GM21723 (cell line): ENCODE measurements around the gene GALNT9.

Experiments
- ATAC-seq: cut with Tn5 transposase; IDR thresholded peaks from one replicate; pipeline ENCODE4 v1.9.1; 2021; ENCODE audit warnings: mild to moderate bottlenecking, moderate library complexity; ENCODE audit not compliant: unreplicated experiment

Gene GALNT9

DNA sequence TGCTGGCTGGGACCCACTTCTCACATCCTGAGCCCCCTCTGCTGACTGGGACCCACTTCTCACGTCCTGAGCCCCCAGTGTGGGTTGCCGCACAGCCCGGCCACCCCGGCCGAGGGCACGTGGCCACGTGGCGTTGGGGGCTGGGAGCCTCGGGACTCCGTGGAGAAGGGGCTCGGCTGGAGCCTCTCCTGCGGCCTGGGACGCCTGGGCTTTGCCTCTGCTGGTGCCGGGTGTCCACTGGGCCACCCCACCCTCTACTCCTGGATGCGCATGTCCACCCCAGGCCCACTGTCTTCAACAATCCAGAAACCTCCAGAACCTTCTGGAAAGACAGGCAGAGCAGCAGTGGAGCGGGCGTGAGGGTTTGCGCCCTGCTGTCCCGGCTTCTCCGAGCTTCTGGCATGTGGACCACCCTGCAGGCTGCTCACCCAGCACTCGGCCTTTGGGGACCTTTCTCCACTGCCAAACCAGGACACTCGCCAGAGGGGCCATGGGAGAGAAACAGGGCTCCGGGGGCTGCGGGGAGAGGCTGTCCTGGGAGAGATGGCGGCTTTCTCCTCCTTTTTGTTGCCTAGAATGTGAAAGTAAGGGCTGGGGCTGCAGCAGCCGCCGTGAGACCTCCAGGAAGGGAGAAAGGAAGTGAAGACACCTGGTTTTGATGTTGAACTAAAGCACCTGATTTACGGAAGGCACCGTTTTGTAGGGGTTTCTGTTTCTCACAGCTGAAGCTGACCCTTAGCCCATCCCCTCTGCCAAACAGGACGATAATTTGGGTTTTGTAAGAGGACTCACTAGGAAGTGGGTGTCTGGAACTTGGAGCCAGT is 155.2 kb downstream of the GALNT9 start:
- ATAC-seq = no peak

DNA sequence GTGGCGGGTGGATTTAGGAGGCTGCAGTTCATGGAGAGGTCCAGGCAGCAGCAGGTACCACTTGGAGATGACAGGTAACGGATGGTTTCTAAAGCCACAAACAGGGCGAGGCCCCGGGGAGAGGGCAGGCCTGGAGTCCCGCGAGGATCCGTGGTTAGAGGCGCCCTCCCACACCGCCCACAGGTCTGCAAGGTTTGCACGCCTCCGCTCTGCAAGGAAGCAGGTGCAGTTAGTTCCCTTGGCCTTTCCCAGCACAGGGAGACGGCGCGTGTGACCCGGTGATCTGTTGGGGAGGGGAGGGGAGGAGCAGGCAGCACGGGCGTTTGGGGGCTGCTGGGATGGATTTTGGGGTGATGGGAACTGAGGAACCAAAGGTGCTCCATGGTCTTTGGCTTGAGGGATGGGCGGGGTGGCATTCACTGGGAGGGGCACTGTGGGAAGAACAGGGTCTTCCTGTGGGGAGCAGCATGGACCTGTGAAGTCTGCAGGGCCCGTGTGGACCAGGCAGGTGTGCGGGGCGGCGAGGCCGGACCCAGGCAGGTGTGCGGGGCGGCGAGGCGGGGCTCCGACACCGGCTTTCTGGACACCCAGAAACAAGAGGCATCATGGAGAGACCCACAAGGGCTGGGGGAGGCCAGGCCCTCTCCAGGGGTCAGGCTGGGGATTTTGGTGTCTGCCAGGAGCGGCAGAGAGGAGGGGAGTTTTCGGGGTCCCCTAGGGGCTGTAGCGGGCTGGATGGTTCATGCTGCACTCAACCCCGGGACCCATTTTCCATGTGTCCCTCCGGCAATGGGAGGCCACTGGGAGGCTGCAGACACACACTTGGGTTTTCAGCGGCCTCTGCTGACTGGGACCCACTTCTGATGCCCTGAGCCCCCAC is 156.0 kb downstream of the GALNT9 start:
- ATAC-seq = no peak

DNA sequence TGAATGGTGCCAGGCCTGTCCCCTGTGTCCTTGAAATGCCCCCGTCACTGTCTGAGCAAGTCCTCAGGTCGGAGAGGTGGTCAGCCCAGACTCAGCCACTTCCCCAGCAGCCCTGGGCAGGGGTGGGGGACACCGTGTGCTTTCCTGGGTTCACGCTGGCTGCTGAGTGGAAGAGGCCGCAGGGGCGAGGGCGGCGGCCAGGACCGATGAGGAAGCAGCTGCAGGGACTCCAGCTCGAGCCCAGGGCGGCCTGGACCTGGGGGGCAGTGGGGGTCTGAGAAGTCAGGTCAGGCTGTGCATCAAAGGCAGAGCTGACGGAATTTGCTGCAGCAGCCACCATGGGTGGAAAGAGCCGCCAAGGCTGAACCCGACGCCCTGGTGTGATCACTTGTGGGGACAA is 156.8 kb downstream of the GALNT9 start:
- no peak for ATAC-seq

DNA sequence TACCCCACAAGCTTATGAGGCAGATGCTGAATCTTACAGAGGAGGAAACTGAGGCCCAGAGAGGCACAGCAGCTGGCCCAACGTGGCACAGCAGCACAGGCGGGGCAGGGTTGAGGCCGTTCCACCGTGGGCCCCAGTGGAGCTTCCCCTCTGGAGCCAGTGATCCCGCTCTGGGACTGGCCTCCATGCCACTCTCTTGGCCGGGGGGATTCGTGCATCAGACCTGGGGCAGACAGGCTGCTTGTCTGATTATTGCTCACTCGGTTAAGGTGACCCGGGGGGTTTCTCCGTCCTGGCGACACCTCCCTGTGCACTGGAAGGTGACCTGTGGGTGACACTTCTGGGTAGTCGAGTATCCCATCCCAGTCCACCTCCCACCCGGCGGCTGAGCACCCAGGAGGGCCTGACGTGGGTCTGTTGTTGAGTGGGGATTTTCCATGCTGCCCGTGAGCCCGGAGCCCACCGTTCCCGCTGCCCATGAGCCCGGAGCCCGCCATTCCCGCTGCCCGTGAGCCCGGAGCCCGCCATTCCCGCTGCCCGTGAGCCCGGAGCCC is 157.3 kb downstream of the GALNT9 start:
- ATAC-seq = no peak

DNA sequence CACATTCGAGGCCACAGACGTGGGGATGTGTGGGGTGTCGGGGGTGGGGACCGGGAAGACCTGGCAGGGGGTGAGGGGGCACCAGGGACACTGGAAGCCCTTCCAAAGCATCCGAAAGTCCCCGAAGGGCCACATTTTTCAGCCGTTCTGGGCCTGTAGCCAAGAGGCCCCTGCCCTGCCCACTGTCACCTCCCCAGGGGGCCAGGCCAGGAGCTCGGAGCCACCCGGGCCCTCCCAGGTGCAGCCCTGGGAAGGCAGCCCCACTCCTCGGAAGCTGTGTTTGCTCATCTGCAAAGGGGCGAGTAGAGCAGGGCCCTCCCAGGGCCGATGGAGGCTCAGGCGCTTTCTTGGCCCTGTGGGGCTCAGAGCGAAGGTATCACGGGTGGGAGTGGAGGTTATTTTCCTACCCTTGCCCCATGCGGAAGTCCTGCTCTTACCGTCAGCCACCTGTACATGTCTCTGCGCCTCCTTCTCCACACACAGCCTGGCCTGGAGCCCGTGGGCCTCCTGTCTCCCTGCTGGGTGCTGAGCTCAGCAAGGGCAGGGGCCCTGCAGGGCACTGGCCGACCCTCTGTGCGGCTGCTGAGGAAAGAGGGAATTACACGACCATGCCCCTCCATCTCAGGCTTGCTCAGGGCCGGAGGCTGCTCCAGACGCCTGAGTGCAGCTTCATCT is 158.0 kb downstream of the GALNT9 start:
- no peak for ATAC-seq

DNA sequence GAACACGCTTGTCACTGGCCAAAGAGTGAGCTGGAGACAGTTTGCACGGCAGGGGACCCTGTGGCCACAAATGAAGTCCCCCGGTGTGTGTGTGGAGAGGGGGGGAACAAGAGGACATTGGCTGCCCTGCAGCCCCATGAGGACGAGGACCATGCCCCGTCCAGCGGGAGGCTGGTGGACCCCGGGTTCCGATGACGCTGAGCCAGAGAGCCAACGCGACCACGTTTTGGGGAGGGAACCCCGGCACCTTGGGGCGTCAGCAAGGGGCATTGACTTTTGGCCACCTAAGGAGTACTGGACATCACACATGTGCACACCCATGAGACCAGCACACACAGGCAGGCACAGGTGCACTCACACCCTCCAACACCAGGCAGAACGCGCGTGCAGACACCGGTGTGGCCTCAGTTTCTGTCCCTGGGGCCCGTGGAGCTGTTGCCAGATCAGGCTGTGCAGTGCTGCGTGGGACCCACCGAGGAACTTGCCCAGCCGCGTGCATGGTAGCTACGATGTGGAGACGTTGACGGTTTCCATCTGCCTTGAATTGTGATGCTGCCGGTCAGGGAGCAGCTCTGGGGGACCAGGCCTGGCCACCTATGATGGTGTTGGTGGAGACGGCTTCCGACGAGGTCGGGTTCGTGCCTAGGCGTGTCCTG is 158.6 kb downstream of the GALNT9 start:
- no peak for ATAC-seq

DNA sequence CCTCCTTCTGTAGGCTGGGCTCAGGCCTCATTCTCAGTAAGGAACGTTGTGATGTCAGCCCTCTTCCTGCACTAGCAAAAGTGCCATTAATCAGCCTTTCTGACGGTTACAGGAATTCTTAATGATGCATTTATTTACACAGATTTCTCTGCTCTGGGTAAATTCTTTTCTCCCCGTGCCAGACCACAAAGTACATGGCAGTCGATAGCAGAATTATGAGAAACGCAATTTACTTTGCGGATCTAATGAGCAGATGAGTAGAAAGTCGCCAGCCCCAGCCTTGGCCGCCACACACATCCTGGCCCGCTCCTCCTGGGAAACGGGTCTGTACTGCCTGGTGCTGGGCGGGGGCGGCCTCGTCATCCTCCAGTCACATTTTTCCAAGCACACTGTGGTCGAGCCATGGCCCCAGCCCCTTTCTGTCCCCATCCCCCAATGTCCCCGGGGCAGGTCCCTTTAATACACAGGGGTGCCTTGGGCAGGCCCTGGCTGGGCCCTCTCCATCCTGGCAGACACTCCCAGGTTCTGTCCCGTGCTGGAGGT is 159.2 kb downstream of the GALNT9 start:
- ATAC-seq = no peak

DNA sequence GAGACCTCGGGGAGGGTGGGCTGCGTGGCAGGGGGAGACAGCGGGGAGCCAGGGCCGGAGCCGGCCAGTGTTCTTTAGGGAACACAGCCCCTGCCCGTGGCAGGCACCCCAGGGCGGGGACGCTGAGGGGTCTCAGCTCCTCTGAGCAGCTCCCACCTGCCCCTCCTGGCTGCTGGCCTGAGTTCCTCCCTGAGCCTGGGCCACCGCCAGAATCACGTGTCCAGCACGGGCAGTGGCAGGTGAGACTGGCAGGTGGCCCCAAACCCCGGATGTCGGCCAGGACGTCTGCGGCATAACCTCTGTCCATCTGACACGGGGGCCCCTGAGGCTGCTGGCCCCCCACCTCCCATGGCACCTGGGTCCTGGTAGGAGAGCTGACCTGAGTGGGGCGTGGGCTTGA is 160.0 kb downstream of the GALNT9 start:
- no peak for ATAC-seq

DNA sequence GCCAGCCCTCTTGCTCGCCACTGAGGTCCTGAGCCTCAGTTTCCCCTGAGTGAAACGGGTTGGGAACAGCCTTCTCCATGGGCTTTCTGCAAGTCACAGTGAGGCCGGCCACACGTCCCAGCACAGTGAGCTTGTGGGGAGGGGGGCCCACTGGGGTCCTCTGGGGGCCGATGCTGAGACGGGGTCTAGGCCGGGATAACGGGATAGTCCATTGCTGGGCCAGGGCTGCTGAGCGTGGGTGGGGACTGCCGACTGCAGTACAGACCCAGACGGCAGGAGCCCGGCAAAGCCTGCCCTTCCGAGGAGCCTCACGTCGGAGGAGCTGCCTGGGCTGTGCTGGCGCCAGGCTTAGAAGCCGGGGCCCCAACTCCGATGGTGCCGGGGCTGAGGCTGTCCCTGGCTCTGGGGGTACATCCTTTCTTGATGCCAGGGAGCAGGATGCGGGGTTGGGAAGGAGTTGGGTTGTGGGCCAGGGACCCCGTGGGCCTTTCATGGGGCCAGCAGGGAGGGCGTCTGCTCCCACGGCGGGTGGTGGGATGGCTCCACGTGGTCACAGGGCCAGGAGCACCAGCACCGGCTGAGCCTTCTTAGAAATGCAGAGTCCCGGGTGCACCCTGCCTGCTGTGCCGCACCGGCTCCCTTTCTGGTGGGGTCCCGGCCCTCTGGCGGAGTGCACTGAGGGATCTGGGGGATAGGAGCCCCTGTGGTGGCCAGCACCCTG is 160.9 kb downstream of the GALNT9 start:
- ATAC-seq = no peak

DNA sequence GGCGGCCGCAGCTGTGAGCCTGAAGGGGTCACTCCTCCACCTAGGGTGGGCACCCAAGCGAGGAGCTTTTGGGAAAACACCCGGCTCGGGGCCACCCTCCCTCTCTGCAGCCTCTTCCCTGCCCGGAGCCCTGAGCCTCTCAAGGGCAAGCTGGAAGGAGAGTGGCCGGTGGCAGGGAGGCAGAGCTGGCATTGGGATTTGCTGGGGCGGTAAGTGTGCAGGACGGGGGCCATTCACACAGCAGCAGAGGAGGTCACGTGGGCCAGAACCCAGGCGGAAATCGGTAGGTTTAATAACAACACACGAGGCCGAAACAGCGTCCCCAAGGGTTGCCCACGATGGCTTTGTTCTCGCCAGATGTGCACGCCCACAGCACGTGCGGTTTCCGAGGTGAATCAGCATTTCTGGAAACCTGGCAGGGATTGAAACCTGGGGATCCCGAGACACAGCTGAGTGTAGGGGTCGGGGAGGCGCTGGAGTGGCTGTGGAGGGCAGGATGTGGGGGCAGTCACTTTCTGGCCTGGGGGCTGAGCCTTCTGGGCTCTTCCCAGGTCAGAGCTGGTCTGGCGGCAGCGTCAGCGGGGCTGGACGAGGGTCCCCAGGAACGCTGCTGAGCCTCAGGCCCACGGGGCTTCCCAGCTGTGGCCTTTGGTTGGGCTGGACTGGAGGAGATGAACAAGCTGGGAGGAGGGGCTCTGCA is 161.6 kb downstream of the GALNT9 start:
- no peak for ATAC-seq

DNA sequence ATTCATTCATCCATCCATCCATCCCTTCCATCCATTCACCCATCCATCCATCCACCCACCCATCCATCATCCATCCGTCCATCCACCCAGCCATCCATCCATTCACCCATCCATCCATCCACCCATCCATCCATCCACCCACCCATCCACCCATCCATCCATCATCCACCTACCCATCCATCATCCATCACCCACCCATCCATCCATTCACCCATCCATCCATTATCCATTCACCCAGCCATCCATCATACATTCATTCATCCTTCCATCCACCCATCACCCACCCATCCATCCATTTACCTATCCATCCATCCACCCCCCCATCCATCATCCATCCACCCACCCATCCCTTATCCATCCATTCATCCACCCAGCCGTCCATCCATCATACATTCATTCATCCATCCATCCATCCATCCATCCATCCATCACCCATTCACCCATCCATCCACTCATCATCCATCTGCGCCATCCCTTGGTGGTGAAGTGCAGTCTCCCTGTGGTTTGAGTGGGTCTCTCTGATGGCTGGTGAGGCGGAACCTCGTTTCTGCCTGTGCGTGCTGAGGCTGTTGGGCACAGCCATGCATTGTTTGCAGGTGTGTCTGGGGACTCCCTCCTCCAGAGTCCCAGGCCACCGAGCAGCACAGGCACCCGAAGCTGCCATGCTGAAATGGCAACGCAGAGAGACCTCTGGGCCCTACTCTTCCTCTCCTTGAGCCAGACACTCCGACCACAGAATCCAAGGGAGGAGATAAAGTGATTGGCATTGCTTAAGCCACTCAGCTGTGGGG is 162.4 kb downstream of the GALNT9 start:
- ATAC-seq = no peak

DNA sequence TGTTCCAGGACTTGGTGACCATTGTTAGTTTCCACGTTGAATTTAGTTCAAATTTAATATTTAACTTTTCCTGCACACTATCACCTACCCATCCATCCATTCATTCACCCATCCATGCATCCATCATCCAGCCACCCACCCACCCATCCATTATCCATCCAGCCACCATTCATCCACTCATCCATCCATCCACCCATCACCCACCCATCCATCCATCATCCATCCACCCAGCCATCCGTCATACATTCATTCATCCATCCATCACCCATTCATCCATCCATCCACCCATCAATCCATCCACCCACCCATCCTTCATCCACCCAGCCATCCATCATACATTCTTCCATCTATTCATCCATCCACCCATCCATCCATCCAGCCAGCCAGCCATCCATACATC is 163.3 kb downstream of the GALNT9 start:
- ATAC-seq = no peak

DNA sequence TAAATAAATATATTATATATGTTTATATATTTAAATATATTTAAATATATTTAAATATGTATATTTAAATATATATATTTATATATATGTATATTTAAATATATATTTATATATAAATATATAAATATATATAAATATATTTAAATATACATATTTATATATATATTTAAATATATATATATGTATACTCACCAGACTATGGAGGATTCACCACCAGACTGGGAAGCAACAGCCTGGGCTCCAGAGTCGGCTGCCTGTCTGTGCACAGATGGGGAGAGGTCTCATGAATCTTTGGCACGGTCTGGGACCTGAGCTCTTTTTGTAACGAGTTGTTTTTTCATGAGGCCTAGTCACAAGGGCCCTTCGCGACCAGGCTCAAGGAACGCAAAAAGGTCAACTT is 163.8 kb downstream of the GALNT9 start:
- ATAC-seq = no peak

DNA sequence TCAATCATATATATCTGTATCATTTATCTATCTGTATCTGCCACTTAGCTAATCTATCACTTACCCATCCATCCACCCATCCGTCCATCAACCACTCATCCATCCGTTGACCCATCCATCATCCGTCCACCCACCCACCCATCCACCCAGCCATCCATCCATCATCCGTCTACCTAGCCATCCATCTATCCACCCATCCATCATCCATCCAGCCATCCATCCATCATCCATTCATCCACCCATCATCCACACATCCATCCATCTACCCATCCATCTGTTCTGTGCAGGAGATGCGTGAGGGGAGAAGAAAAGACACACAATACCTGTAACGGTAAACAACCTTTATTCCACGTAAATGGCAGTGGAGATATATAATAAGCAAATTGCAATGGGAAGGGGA is 165.0 kb downstream of the GALNT9 start:
- no peak for ATAC-seq

DNA sequence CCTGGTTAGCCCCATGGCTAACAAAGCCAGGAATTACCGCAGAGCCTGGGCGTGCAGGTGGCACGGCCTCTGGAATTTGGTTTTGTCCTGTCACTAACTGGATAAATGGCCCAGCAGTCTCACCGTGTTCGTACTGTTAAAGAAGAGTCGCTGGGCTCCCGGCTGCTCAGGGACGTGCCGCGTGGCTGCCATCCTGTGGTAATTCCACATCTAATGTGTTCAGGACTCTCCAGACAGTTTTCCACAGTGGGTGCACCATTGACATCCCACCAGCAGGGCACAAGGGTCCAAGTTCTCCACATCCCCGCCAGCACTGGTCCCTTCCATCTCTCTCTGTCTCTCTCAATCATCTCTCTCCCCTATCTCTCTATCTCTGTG is 165.5 kb downstream of the GALNT9 start:
- no peak for ATAC-seq

DNA sequence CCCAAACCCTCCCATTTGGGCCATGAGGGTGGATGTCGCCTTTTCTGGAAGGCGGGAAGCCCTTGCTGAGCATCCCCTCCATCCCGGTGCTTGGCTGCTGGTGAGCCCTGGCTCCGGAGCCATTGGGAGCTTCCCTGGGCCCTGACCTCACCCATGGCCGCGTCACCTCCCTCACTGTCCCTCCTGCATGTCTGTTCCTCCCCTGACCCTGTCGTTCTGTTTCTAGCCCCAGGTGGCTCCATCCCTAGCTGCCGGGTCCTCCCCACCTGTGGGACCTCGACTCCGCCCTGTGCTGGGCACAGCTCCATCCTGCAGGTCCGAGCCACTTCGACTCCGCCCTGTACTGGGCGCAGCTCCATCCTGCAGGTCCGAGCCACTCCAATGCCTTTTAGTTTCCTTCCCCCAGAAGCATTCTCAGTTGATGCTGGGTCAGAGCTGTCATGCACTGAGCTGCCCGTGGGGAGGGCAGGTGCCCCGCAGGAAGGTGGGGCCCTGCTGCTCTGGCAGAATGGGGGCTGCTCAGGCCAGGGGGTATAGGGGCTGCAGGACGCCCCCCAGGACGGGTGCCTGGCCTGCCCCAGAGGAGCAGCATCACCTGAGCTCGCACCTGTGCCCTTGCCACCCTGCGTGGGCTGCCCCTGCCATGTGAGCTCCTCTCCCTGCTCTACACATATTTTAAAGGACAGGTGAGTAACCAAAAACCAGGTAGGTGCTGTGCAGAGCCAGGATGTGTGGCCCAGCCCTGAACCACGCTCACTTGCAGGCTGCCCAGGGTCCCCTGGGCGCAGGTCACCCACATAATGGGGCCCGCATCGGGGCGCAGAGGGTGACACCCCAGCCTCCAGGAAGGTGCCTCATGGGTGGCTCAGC is 166.1 kb downstream of the GALNT9 start:
- ATAC-seq = no peak

DNA sequence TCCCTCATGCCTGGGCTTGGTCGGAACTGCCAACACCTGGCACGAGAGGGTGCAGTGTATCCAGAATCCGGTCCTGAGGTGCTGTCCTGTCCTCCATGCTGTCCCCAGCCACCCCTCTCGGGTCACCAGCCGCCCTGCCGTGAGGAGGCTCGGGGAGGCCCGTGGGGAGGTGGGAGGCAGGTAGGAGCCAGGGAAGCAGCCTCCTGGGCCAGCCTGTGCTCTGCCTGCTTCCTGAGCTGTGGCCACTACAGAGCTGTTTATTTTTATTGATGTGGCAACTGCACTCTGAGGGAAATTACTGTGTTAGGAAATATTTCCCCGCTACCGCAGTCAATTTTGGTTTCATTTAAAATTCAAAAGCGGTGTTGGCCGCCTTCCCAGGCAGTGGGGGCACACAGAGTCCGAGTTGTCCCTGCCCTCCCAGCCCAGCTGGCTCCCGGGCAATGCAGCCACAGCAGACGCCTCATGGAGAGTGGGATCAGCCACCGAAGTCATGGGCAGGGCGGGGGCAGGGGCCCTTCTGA is 166.8 kb downstream of the GALNT9 start:
- no peak for ATAC-seq
